Neural progenitor cell (in vitro differentiated cells): Measurements from ENCODE around the gene EVL. TPM values are rescaled to one million over a fixed set of nuclear protein-coding genes. Genes with fewer than 3 reads are reported as not detected.

Experiments used
- DNase-seq: peaks from one replicate; pipeline ENCODE4 v3.0.0-alpha.2; 2016; ENCODE audit warnings: low spot score
- H2AFZ ChIP-seq: fragments of 200-600 bp; sonication (generic); replicated peaks from 2 replicates; pipeline ENCODE4 v1.6.1; 2016; ENCODE audit warnings: antibody characterized with exemption
- H3F3A ChIP-seq: fragments of 200-600 bp; sonication (generic); 2 replicates; pipeline ENCODE4 v1.6.1; 2016; ENCODE audit warnings: antibody characterized with exemption, low read depth
- H3K27ac ChIP-seq: fragments of 200-600 bp; sonication (generic); 2 replicates; pipeline ENCODE4 v1.5.1; 2016; ENCODE audit warnings: mild to moderate bottlenecking
- H3K27me3 ChIP-seq: fragments of 200-600 bp; sonication (generic); 2 replicates; pipeline ENCODE4 v1.6.1; 2016; ENCODE audit warnings: mild to moderate bottlenecking, moderate library complexity
- H3K36me3 ChIP-seq: fragments of 200-600 bp; sonication (generic); 2 replicates; pipeline ENCODE4 v1.5.1; 2016
- H3K4me1 ChIP-seq: fragments of 200-600 bp; sonication (generic); 2 replicates; pipeline ENCODE4 v1.6.1; 2016; ENCODE audit warnings: mixed run types
- H3K4me2 ChIP-seq: fragments of 200-600 bp; sonication (generic); 2 replicates; pipeline ENCODE4 v1.6.1; 2016
- H3K4me3 ChIP-seq: fragments of 200-600 bp; sonication (generic); 2 replicates; pipeline ENCODE4 v1.5.1; 2016
- H3K79me2 ChIP-seq: fragments of 200-600 bp; sonication (generic); 2 replicates; pipeline ENCODE4 v1.6.1; 2016; ENCODE audit warnings: low read depth
- H3K9ac ChIP-seq: fragments of 200-600 bp; sonication (generic); 2 replicates; pipeline ENCODE4 v1.6.1; 2016
- H3K9me3 ChIP-seq: fragments of 200-600 bp; sonication (generic); 2 replicates; pipeline ENCODE4 v1.5.1; 2016; ENCODE audit warnings: low read depth
- H4K20me1 ChIP-seq: fragments of 200-600 bp; sonication (generic); 2 replicates; pipeline ENCODE4 v1.6.1; 2016; ENCODE audit warnings: low read depth
- H3K27ac Mint-ChIP-seq: 3 replicates; pipeline ENCODE4 v1.8.0; 2021; ENCODE audit warnings: mixed read lengths
- H3K27me3 Mint-ChIP-seq: 2 replicates; pipeline ENCODE4 v1.8.0; 2022; ENCODE audit warnings: low read depth, mild to moderate bottlenecking, inconsistent platforms, moderate library complexity, mixed read lengths; ENCODE audit not compliant: insufficient read depth
- H3K36me3 Mint-ChIP-seq: 3 replicates; pipeline ENCODE4 v1.8.0; 2021; ENCODE audit warnings: mixed read lengths
- H3K4me1 Mint-ChIP-seq: 3 replicates; pipeline ENCODE4 v1.8.0; 2021; ENCODE audit warnings: mixed read lengths
- H3K4me3 Mint-ChIP-seq: 3 replicates; pipeline ENCODE4 v1.8.0; 2021; ENCODE audit warnings: mild to moderate bottlenecking, moderate library complexity, mixed read lengths
- H3K9me3 Mint-ChIP-seq: 3 replicates; pipeline ENCODE4 v1.8.0; 2020; ENCODE audit warnings: mixed read lengths
- CTCF ChIP-seq: fragments of 200-600 bp; sonication (generic); IDR thresholded peaks from 2 replicates; pipeline ENCODE4 v1.5.1; 2017; ENCODE audit warnings: antibody characterized with exemption, mild to moderate bottlenecking
- EZH2 ChIP-seq: fragments of 200-600 bp; sonication (generic); IDR thresholded peaks from 2 replicates; pipeline ENCODE4 v1.6.1; 2017; ENCODE audit warnings: antibody characterized with exemption, mild to moderate bottlenecking, moderate library complexity
- EZH2phosphoT487 ChIP-seq: fragments of 200-600 bp; sonication (generic); IDR thresholded peaks from 2 replicates; pipeline ENCODE4 v1.6.1; 2017; ENCODE audit warnings: antibody characterized with exemption
- total RNA-seq: library from RNA; depleted of rRNA; stranded (reverse); fragments of >200 nt; gene quantifications from 2 replicates; pipeline ENCODE4 v1.2.3, GENCODE V29; 2015; ENCODE audit warnings: low replicate concordance

The EVL gene
- total RNA-seq, 1 donor from 2014 or later: 49.2 TPM

- Mint-ChIP-seq H3K4me1 (peaks cover 5% of the 10 kb centered on the region), H3K36me3 (peaks cover 26% of the 10 kb centered on the region), H3K4me3 (no peak overlapping the region), H3K27ac (no peak overlapping the region), H3K27me3 (no peaks in the 10 kb centered on the region), H3K9me3 (no peaks in the 10 kb centered on the region)
- H3F3A ChIP-seq: no peaks in the 10 kb centered on the region
- no peak overlapping the region for H3K4me3 ChIP-seq
- no peak overlapping the region for H3K4me2 ChIP-seq
- H3K9me3 ChIP-seq: no peaks in the 10 kb centered on the region
- H4K20me1 ChIP-seq: no peaks in the 10 kb centered on the region
- no peak for TF ChIP-seq EZH2phosphoT487
- no peak for TF ChIP-seq EZH2
- no peak for TF ChIP-seq CTCF
- H3K36me3 ChIP-seq: no peaks in the 10 kb centered on the region
- H2AFZ ChIP-seq: no peak overlapping the region
- no peaks in the 10 kb centered on the region for H3K27me3 ChIP-seq
- no peak overlapping the region for H3K9ac ChIP-seq
- no peak overlapping the region for H3K27ac ChIP-seq
- no peaks in the 10 kb centered on the region for H3K79me2 ChIP-seq
- no peak for DNase-seq
- no peaks in the 10 kb centered on the region for H3K4me1 ChIP-seq
These were observed 67.1 kb downstream of the EVL start for GRCh38 chr14:100132161-100132902.

- H3K4me3 Mint-ChIP-seq: no peak overlapping the region
- Histone ChIP-seq H3K4me1 (no peaks in the 10 kb centered on the region), H3K4me2 (no peak overlapping the region), H3K79me2 (no peaks in the 10 kb centered on the region), H2AFZ (no peak overlapping the region), H3K27me3 (no peaks in the 10 kb centered on the region), H4K20me1 (no peaks in the 10 kb centered on the region), H3K36me3 (no peaks in the 10 kb centered on the region), H3F3A (no peaks in the 10 kb centered on the region), H3K27ac (no peak overlapping the region), H3K9me3 (no peaks in the 10 kb centered on the region), H3K9ac (no peak overlapping the region), H3K4me3 (no peak overlapping the region)
- H3K9me3 Mint-ChIP-seq: no peaks in the 10 kb centered on the region
- no peak overlapping the region for H3K27ac Mint-ChIP-seq
- H3K27me3 Mint-ChIP-seq: no peaks in the 10 kb centered on the region
- peaks cover 5% of the 10 kb centered on the region for H3K4me1 Mint-ChIP-seq
- peaks cover 24% of the 10 kb centered on the region for H3K36me3 Mint-ChIP-seq
- TF ChIP-seq CTCF (no peak), EZH2phosphoT487 (no peak), EZH2 (no peak)
- DNase-seq: no peak
These were observed 67.8 kb downstream of the EVL start for GRCh38 chr14:100132903-100133510.

GRCh38 chr14:100134586-100134985 lies 69.4 kb downstream of the EVL start:
- Mint-ChIP-seq H3K27ac (no peak overlapping the region), H3K4me1 (peaks cover 1% of the 10 kb centered on the region), H3K27me3 (peaks cover 2% of the 10 kb centered on the region), H3K36me3 (peaks cover 29% of the 10 kb centered on the region), H3K9me3 (no peaks in the 10 kb centered on the region), H3K4me3 (no peak overlapping the region)
- no peaks in the 10 kb centered on the region for H3K9me3 ChIP-seq
- no peak overlapping the region for H3K4me3 ChIP-seq
- no peak overlapping the region for H3K27ac ChIP-seq
- H3K79me2 ChIP-seq: no peaks in the 10 kb centered on the region
- H3K9ac ChIP-seq: no peak overlapping the region
- H2AFZ ChIP-seq: no peak overlapping the region
- H3K36me3 ChIP-seq: no peaks in the 10 kb centered on the region
- no peak for DNase-seq
- H4K20me1 ChIP-seq: no peaks in the 10 kb centered on the region
- H3K4me2 ChIP-seq: no peak overlapping the region
- no peaks in the 10 kb centered on the region for H3K4me1 ChIP-seq
- H3F3A ChIP-seq: no peaks in the 10 kb centered on the region
- H3K27me3 ChIP-seq: no peaks in the 10 kb centered on the region
- TF ChIP-seq EZH2 (no peak), CTCF (no peak), EZH2phosphoT487 (no peak)
